Tibial nerve (tissue), 4 donors: ENCODE measurements around the gene KREMEN2.

Experiments used
- EP300 ChIP-seq, 2 donors: sonication (generic); formaldehyde crosslinking; IDR thresholded peaks; one replicate each; pipeline ENCODE4 v1.6.1; 2017; ENCODE audit warnings: antibody characterized with exemption in 2 of 2, mild to moderate bottlenecking in 1 of 2
- POLR2A ChIP-seq, 2 donors: fragments of 450-650 bp; IDR thresholded peaks; one replicate each; pipeline ENCODE4 v1.6.1; 2017; ENCODE audit warnings: antibody characterized with exemption in 2 of 2, mild to moderate bottlenecking in 2 of 2, moderate library complexity in 2 of 2
- TF ChIP-seq, protein P1 (sequence below), 5 experiments: fragments of 200-600 bp in 3 of 5; fragments of 450-650 bp in 2 of 5; sonication (generic) in 3 of 5; IDR thresholded peaks; one replicate each; pipeline ENCODE4 v1.5.1; 2016 to 2019; ENCODE audit warnings: antibody characterized with exemption in 5 of 5, mild to moderate bottlenecking in 3 of 5, moderate library complexity in 2 of 5

DNA sequence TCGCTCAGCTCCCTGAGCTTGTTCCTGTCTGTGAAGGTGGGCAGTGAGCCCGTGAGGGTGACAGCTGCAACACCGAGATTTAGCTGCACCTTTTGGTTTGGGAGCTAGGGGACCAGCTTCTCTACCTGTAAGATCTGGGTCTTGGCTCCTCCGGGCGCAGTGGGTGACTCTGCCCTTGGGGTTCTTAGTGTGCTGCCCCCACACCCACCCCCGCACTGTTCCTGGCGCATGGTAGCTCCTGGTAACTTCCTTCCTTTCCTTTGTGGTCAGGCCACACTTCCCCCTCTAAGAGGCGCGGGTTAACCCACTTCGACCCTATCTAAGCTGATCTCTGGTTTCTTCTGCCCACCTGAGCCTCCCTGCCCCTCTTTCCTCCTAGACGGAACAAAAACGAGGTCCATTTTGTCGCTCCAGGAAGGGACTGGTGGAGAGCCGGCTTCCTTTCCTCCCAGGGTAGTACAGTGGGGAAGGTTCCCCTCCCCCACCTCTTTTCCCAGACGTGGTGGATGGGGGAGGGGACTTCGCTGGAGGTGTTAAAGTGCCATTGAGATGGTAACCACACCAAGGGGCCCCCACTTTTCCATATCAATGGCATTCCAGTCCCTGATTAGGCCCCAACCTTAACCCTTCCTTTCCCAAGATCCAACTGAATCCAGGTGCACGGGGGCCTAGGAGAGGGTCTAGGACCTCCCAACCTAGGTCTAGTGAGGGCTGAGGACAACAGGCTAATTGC lies 44.0 kb downstream of the KREMEN2 start:
- TF ChIP-seq, protein P1, sequence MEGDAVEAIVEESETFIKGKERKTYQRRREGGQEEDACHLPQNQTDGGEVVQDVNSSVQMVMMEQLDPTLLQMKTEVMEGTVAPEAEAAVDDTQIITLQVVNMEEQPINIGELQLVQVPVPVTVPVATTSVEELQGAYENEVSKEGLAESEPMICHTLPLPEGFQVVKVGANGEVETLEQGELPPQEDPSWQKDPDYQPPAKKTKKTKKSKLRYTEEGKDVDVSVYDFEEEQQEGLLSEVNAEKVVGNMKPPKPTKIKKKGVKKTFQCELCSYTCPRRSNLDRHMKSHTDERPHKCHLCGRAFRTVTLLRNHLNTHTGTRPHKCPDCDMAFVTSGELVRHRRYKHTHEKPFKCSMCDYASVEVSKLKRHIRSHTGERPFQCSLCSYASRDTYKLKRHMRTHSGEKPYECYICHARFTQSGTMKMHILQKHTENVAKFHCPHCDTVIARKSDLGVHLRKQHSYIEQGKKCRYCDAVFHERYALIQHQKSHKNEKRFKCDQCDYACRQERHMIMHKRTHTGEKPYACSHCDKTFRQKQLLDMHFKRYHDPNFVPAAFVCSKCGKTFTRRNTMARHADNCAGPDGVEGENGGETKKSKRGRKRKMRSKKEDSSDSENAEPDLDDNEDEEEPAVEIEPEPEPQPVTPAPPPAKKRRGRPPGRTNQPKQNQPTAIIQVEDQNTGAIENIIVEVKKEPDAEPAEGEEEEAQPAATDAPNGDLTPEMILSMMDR (IDR thresholded peaks at IDR 0.05) = no peak
- TF ChIP-seq EP300 (IDR thresholded peaks at IDR 0.05) = no peak
- no peak for TF ChIP-seq POLR2A (IDR thresholded peaks at IDR 0.05)
